Measurements from ENCODE around the gene SEC63. TPM values are rescaled to one million over a fixed set of nuclear protein-coding genes. Genes with fewer than 3 reads are reported as not detected.

The SEC63 gene
- total RNA-seq, 1 experiment from 2014 or later, result 86.2 TPM

DNA sequence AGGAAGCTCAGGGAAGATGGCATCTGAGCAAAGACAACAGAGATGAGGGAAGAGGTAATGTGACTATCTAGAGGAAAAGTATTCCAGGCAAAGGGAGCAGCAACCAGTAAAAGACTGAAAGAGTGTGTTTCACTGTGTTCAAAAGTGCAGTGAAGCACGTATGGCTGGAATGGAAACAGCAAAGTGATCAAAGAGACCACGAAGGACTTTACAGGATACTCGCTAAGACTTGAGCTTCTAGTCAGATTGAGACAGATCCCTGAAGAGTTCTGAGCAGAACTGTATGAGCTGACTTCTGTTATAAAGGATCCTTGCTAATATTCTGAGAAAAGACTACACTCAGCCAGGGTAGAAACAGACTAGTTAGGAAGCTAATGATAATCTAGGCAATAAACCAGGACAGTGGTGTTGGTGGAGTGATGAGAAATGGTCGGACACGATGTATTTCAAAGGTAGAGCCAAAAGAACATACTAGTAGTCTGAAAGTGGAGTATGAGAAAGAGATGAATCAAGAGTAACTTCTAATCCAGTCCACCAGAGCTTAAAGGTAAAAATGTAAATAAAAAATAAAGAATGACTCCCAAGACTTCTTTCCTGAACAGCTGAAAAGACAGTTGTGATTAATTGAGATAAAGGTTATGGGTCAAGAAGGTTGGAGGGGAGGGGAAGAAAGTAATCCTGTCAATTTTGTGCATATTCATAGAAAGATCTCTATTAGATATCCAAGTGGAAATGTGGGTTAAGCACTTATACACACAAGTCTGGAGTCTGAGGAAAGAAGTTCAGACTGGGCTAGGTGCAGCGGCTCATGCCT lies 14.2 kb downstream of the SEC63 start:
- Histone ChIP-seq H3K27ac (ENCODE audit: insufficient read length, low read depth, low read length) (no peak overlapping the region), H2BK20ac (ENCODE audit: low read depth, low read length, poor library complexity, severe bottlenecking) (no peak overlapping the region), H3T11ph (ENCODE audit: low read length) (no peak overlapping the region), H4K91ac (ENCODE audit: insufficient read length, low read depth, low read length) (no peak overlapping the region), H3K56ac (ENCODE audit: insufficient read length, low read depth, low read length) (no peak overlapping the region), H3K79me2 (ENCODE audit: insufficient read depth, low read length) (peaks cover 30% of the 10 kb centered on the region), H3K4me1 (ENCODE audit: insufficient read depth, low read length) (no peaks in the 10 kb centered on the region; the same call in 1 of the 2 replicates), H2BK12ac (ENCODE audit: insufficient read length, low read depth, low read length) (no peak overlapping the region), H4K20me1 (ENCODE audit: control insufficient read depth, insufficient read depth, insufficient read length) (no peaks in the 10 kb centered on the region), H4K8ac (replicated peaks; ENCODE audit: insufficient read length, low read depth, low read length) (no peak overlapping the region), H2BK15ac (ENCODE audit: low read depth, low read length) (no peak overlapping the region), H4K5ac (ENCODE audit: insufficient read length, low read depth, low read length) (no peak overlapping the region), H2AFZ (ENCODE audit: low read length) (no peak overlapping the region), H3K4me2 (ENCODE audit: insufficient read depth, insufficient read length, low read length) (no peak overlapping the region), H3K4ac (ENCODE audit: low read depth, low read length) (no peak overlapping the region), H2AK5ac (ENCODE audit: insufficient read length, low read length) (no peak overlapping the region), H3K23me2 (ENCODE audit: insufficient read length, low read depth, low read length, poor library complexity, severe bottlenecking) (no peaks in the 10 kb centered on the region), H3K9me3 (ENCODE audit: control insufficient read depth, low read depth, low read length) (no peaks in the 10 kb centered on the region), H3K14ac (ENCODE audit: insufficient read depth, low read length) (no peak overlapping the region), H2BK120ac (ENCODE audit: low read depth, low read length, poor library complexity, severe bottlenecking) (no peak overlapping the region), H3K23ac (ENCODE audit: insufficient read length, low read depth, low read length) (no peak overlapping the region), H3K27me3 (ENCODE audit: insufficient read depth, low read length) (no peaks in the 10 kb centered on the region), H2BK5ac (ENCODE audit: insufficient read length, low read length) (no peak overlapping the region), H3K79me1 (ENCODE audit: insufficient read depth, low read depth, low read length, poor library complexity, severe bottlenecking) (peaks cover 9% of the 10 kb centered on the region), H3K18ac (ENCODE audit: insufficient read length, low read depth, low read length) (no peak overlapping the region), H3K9ac (ENCODE audit: extremely low read depth, insufficient read length, low read length) (no peak overlapping the region)
- Mint-ChIP-seq H3K4me3 (no peak overlapping the region), H3K36me3 (ENCODE audit: insufficient read depth in 1 of 3, low read depth in 3 of 3) (peaks cover 7 to 35% (median 9%) of the 10 kb centered on the region in 3 experiments; a peak in 5 of 7 replicates), H3K27ac (peak overlapping the region in 2 of 3 experiments; percentile 22 to 57; a peak in 3 of 7 replicates), H3K27me3 (ENCODE audit: low read depth) (no peaks in the 10 kb centered on the region), H3K4me1 (peaks cover 4 to 7% of the 10 kb centered on the region in 2 experiments; a peak in 3 of 4 replicates), H3K9me3 (peaks cover 0 to 14% of the 10 kb centered on the region in 2 experiments; a peak in 2 of 5 replicates)
- TF ChIP-seq, protein P1, sequence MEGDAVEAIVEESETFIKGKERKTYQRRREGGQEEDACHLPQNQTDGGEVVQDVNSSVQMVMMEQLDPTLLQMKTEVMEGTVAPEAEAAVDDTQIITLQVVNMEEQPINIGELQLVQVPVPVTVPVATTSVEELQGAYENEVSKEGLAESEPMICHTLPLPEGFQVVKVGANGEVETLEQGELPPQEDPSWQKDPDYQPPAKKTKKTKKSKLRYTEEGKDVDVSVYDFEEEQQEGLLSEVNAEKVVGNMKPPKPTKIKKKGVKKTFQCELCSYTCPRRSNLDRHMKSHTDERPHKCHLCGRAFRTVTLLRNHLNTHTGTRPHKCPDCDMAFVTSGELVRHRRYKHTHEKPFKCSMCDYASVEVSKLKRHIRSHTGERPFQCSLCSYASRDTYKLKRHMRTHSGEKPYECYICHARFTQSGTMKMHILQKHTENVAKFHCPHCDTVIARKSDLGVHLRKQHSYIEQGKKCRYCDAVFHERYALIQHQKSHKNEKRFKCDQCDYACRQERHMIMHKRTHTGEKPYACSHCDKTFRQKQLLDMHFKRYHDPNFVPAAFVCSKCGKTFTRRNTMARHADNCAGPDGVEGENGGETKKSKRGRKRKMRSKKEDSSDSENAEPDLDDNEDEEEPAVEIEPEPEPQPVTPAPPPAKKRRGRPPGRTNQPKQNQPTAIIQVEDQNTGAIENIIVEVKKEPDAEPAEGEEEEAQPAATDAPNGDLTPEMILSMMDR (conservative IDR thresholded peaks at IDR 0.05), result no peak
- DNase-seq, result no peak
- WGBS (ENCODE audit: extremely low coverage, insufficient read length, low lambda C conversion rate), result no CpG with 5 or more reads among the region's 6 CpGs

All from H9 (cell line).